HG03439 (cell line): ENCODE data around the gene AK2.
"Not testable (repeated sequence)": the region's sequence is repeated elsewhere in the genome, so short reads cannot be mapped to it uniquely, and the experiment has no call there.

Experiments
- ATAC-seq: cut with Tn5 transposase; IDR thresholded peaks from one replicate; pipeline ENCODE4 v1.9.1; 2021; ENCODE audit warnings: mild to moderate bottlenecking, moderate library complexity; ENCODE audit not compliant: unreplicated experiment

The AK2 gene

GRCh38 chr1:32978854-32979253 lies 57.8 kb downstream of the AK2 start:
- no peak for ATAC-seq

DNA sequence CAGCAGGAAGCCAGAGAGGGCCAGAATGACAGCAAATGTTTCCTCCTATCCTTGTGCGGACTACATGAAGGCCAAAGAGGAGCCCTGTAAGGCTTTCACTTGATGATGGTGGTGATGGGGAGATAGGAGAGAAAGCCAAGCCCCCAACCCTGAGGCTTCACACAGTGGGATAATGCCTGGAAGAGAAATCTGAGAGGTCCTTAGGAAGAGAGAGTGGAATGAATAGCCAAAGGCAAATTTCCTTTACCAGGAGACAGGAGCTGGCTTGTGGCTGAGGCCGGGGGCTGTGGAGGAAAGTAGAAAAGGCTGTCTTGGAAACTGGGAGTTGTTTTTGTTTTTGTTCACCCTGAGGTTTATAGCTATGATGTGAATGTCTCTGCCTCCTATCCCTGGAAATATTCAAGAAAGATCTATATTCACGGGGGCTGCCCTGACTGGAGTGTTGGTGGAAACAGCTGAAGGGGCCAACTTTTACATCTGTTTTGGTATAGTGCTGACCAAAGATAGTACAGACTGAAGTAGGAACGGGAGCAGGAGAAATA lies 59.1 kb downstream of the AK2 start:
- ATAC-seq = no peak

DNA sequence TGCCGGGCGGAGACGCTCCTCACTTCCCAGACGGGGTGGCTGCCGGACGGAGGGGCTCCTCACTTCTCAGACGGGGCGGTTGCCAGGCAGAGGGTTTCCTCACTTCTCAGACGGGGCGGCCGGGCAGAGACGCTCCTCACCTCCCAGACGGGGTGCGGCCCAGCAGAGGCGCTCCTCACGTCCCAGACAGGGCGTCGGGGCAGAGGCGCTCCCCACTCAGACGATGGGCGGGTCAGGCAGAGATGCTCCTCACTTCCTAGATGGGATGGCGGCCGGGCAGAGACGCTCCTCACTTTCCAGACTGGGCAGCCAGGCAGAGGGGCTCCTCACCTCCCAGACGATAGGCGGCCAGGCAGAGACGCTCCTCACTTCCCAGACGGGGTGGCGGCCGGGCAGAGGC lies 61.6 kb downstream of the AK2 start:
- not testable (repeated sequence) for ATAC-seq

GRCh38 chr1:32973458-32973857 lies 63.2 kb downstream of the AK2 start:
- ATAC-seq = not testable (repeated sequence)

DNA sequence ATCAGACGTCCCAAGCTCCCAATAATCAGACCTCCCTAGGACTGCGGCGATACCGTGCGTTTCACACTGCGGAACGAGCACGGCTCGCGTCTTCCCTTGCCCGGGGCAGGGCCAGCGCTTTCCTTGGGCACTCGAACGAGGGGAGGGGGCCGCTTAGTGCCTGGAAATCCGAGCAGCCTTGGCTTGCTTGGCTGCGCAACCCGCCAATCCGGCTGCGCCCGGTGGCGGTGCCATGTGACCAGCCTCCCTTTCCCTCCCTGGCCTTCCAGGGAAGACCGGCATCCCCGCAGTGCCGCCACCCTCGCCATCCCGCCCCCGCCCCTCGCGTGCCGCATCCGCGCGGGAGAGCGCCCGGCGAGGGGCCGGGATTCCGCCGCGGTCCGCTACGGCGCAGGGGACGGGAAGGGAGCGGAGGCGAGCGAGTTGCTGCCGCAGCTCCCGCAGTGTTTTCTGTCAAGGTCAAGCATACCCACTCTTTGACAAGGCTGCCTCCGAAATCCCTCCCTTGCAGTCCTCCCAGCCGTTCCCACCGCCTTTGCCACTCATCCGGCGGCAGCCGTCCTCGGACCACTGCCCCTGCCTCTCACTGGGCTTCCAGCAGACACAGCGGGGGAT lies 63.8 kb downstream of the AK2 start:
- no peak for ATAC-seq

GRCh38 chr1:32971576-32971975 lies 65.1 kb downstream of the AK2 start:
- ATAC-seq = no peak

DNA sequence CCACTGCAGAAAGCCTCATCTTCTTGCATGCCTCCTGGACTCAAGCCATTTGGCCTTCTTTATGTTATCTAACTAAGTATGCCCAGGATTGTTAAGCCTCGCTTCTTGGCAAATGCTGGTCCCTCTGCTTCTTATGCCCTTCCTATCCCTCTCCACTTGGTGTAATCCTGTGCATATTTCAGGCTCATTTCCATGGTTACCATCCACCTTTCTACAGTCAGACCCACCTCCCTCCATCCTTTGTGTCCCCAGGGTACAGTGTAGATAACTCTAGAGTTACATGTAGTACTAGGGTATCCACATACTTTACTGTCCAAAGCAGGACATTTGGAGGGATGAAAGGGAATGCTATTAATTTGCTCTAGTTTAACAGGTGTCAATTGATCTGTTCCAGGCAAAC lies 65.5 kb downstream of the AK2 start:
- ATAC-seq = no peak

GRCh38 chr1:32969566-32969965 lies 67.1 kb downstream of the AK2 start:
- ATAC-seq = no peak

DNA sequence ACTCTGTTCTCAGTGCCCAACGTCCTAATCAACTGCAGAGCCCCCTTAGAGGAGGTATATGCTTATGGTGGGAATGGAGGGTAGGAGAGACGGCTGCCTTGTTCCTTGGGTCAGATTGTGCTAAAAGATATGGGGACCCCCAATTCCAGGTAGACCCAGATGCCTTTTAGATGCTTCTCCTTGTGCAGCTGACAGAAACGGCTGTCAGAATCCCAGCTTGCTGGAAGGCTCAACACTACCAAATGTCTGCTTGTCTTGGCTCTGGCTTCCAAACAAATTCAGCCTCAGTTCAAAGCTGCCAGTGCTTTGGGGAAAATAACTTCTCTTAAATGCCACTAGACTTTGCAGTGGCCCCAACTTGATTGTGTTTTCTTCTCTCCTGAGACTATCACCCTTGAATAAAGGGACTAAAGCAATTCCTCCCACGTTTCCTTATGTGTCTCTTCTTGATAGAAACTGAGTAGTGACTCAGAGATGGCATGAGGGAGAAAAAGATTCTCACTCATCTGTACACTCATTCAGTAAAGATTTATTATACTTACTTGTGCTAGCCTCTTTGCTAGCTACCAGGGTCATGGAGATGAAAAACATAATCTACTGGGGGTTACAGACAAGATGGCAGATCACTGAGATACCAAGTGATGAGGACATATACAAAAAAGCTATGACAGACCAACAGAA lies 68.7 kb downstream of the AK2 start:
- ATAC-seq = no peak

- ATAC-seq = no peak
Observed at GRCh38 chr1:32966900-32967299, 69.8 kb downstream of the AK2 start.

- ATAC-seq = no peak
Observed at GRCh38 chr1:32965251-32965747, 71.4 kb downstream of the AK2 start.

GRCh38 chr1:32964461-32965250 lies 72.0 kb downstream of the AK2 start, which contains the start of gene RNF19B:
RNF19B (minus strand) TSS chr1:32964809; CDS start chr1:32964685, 124 bp downstream.
- ATAC-seq = peak; percentile 74

- ATAC-seq = peak; percentile 38
Observed at GRCh38 chr1:32963746-32964460, 72.8 kb downstream of the AK2 start.

- ATAC-seq = no peak
Observed at GRCh38 chr1:32962248-32962896, 74.3 kb downstream of the AK2 start.

DNA sequence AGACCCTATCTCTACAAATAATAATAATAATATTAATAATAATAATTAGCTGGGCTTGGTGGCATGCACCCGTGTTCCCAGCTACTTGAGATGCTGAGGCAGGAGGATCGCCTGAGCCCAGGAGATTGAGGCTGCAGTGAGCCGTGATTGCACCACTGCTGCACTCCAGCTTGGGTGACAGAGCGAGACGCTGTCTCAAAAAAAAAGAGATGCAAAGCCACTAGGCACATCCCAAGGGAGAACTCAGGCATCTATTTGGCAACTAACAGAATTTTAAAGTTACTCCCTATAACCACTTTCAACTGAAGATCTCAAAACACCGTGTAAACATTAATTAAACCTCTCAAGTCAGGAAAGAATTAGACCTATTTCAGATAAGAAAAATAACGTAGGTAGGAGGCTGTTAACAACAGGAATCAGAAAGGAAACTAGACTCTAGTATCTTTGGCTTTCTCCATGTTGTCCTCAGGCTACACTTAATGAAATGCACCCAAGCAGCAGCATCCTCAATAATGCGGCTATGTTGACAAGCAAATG lies 75.8 kb downstream of the AK2 start:
- ATAC-seq = no peak

GRCh38 chr1:32960342-32960741 lies 76.3 kb downstream of the AK2 start:
- no peak for ATAC-seq

- no peak for ATAC-seq
Observed at GRCh38 chr1:32958827-32959226, 77.9 kb downstream of the AK2 start.
